CD14-positive monocyte (primary cell): ENCODE results near the gene VRTN. TPM values are rescaled to one million over a fixed set of nuclear protein-coding genes. Genes with fewer than 3 reads are reported as not detected.

Source experiments
- DNase-seq, 3 donors: peaks; one replicate each; pipeline ENCODE4 v3.0.0-alpha.2; 2011 to 2022
- H2AFZ ChIP-seq: 2 replicates; pipeline ENCODE4 v1.6.0; 2012; ENCODE audit warnings: mild to moderate bottlenecking, low read depth, low read length, inconsistent platforms; ENCODE audit not compliant: insufficient read depth, poor library complexity, severe bottlenecking
- H3K27ac ChIP-seq, 2 donors: 1 replicate in 1 of 2; 2 replicates in 1 of 2; pipeline ENCODE4 v1.5.1; 2012 to 2013; ENCODE audit warnings: low read length in 2 of 2, control low read depth in 1 of 2, inconsistent platforms in 1 of 2, low read depth in 1 of 2, mild to moderate bottlenecking in 1 of 2
- H3K27me3 ChIP-seq, 2 donors: one replicate each; pipeline versions ENCODE4 v1.6.0 to v1.6.1; 2011 to 2013; ENCODE audit warnings: low read length in 2 of 2; ENCODE audit not compliant: control insufficient read depth in 2 of 2, insufficient read depth in 2 of 2
- H3K36me3 ChIP-seq, 2 donors: replicated peaks in 1 of 2; 1 replicate in 1 of 2; 2 replicates in 1 of 2; pipeline versions ENCODE4 v1.5.1 to v1.6.1; 2012 to 2013; ENCODE audit warnings: low read length in 2 of 2, control low read depth in 1 of 2, inconsistent platforms in 1 of 2, mild to moderate bottlenecking in 1 of 2; ENCODE audit not compliant: insufficient read depth in 2 of 2, control insufficient read depth in 1 of 2
- H3K4me1 ChIP-seq, 2 donors: 1 replicate in 1 of 2; 2 replicates in 1 of 2; pipeline versions ENCODE4 v1.5.1 to v1.6.1; 2012 to 2013; ENCODE audit warnings: low read length in 2 of 2, control low read depth in 1 of 2, inconsistent platforms in 1 of 2, mild to moderate bottlenecking in 1 of 2, moderate library complexity in 1 of 2; ENCODE audit not compliant: insufficient read depth in 2 of 2, control insufficient read depth in 1 of 2
- H3K4me2 ChIP-seq: replicated peaks from 2 replicates; pipeline ENCODE3; 2012; ENCODE audit warnings: low read length, moderate library complexity, mild to moderate bottlenecking; ENCODE audit not compliant: poor library complexity, severe bottlenecking; ENCODE audit errors: extremely low read depth
- H3K4me3 ChIP-seq, 3 experiments: fragments of 200-600 bp in 1 of 3; sonication (generic) in 1 of 3; replicated peaks in 1 of 3; 1 replicate in 2 of 3; 2 replicates in 1 of 3; pipeline ENCODE4 v1.5.1; 2011 to 2013; ENCODE audit warnings: low read length in 3 of 3, mild to moderate bottlenecking in 3 of 3, control low read depth in 2 of 3, low read depth in 2 of 3, inconsistent platforms in 1 of 3, moderate library complexity in 1 of 3
- H3K79me2 ChIP-seq: 2 replicates; pipeline ENCODE4 v1.6.0; 2012; ENCODE audit warnings: mild to moderate bottlenecking, control low read depth, inconsistent platforms, low read length, moderate library complexity; ENCODE audit not compliant: insufficient read depth
- H3K9ac ChIP-seq: 2 replicates; pipeline ENCODE4 v1.6.0; 2017; ENCODE audit warnings: low read length, mild to moderate bottlenecking; ENCODE audit not compliant: insufficient read depth, poor library complexity, severe bottlenecking
- H3K9me3 ChIP-seq, 2 donors: replicated peaks in 1 of 2; 1 replicate in 1 of 2; 2 replicates in 1 of 2; pipeline versions ENCODE4 v1.5.1 to v1.6.1; 2012 to 2013; ENCODE audit warnings: low read length in 2 of 2, control low read depth in 1 of 2; ENCODE audit not compliant: control insufficient read depth in 1 of 2, insufficient read depth in 1 of 2
- H4K20me1 ChIP-seq: 2 replicates; pipeline ENCODE4 v1.6.0; 2012; ENCODE audit warnings: mild to moderate bottlenecking, low read length, control low read depth, moderate library complexity; ENCODE audit not compliant: insufficient read depth
- H3K27ac Mint-ChIP-seq, 7 donors: one replicate each; pipeline ENCODE4 v1.8.0; 2020; ENCODE audit warnings: mild to moderate bottlenecking in 7 of 7, mixed read lengths in 7 of 7, moderate library complexity in 6 of 7, inconsistent platforms in 2 of 7
- H3K27me3 Mint-ChIP-seq, 3 donors: one replicate each; pipeline ENCODE4 v1.8.0; 2021 to 2022; ENCODE audit warnings: low read depth in 3 of 3, mild to moderate bottlenecking in 3 of 3, mixed read lengths in 3 of 3, moderate library complexity in 3 of 3, inconsistent platforms in 1 of 3
- H3K36me3 Mint-ChIP-seq, 2 donors: one replicate each; pipeline ENCODE4 v1.8.0; 2020; ENCODE audit warnings: mixed read lengths in 2 of 2, inconsistent platforms in 1 of 2, mild to moderate bottlenecking in 1 of 2
- H3K4me1 Mint-ChIP-seq: one replicate; pipeline ENCODE4 v1.8.0; 2020; ENCODE audit warnings: mild to moderate bottlenecking, mixed read lengths
- H3K4me3 Mint-ChIP-seq, 2 donors: one replicate each; pipeline ENCODE4 v1.8.0; 2020; ENCODE audit warnings: mild to moderate bottlenecking in 2 of 2, mixed read lengths in 2 of 2, moderate library complexity in 1 of 2
- H3K9me3 Mint-ChIP-seq, 7 donors: one replicate each; pipeline ENCODE4 v1.8.0; 2020 to 2022; ENCODE audit warnings: mixed read lengths in 7 of 7, mild to moderate bottlenecking in 6 of 7, moderate library complexity in 6 of 7, inconsistent platforms in 2 of 7
- WGBS: methylation state at CpG from one replicate; pipeline ENCODE4 v1.1.5; 2013; ENCODE audit warnings: missing lambda C conversion rate; ENCODE audit not compliant: insufficient coverage; 5-methylcytosine and 5-hydroxymethylcytosine counted together
- intact Hi-C, 2 donors: fragments of 100-400 bp; cut with micrococcal nuclease; formaldehyde crosslinking; loops; one replicate each; pipeline versions ENCODE4 v1.15.0 to v1.15.1; 2023
- polyA plus RNA-seq, 3 donors: library from polyadenylated mRNA; depleted of rRNA in 1 of 3; unstranded in 2 of 3; stranded (reverse) in 1 of 3; fragments of 300-500 nt in 2 of 3; fragments of >200 nt in 1 of 3; fragmentation: Illumina TruSeq in 2 of 3; gene quantifications; 1 replicate in 2 of 3; 2 replicates in 1 of 3; pipeline ENCODE4 v1.2.3, GENCODE V29; 2012 to 2021
- TF ChIP-seq, protein P1 (sequence below): fragments of 200-600 bp; IDR thresholded peaks from one replicate; pipeline ENCODE4 v1.8.0; 2022; ENCODE audit warnings: antibody characterized with exemption, mild to moderate bottlenecking

Gene VRTN
- polyA plus RNA-seq, 3 donors, result not detected

DNA sequence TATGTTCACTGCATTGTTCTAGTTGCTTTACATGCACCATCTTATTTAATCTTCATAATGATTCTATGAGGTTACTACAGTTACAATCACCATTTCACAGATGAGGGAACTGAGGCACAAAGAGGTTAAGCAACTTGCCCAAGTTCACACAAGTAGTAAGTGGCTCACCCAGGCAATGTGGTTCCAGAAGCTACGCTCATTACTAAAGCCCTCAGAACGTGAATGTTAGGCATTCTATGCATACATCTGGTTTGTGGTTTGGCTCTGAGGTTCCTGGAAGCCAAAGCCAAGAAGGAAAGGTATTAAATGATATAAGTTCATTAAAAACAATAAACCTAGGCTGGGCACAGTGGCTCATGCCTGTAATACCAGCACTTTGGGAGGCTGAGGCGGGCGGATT, 14.4 kb upstream of the VRTN start:
- Mint-ChIP-seq H3K27ac (no peak overlapping the region), H3K4me3 (no peak overlapping the region), H3K4me1 (no peaks in the 10 kb centered on the region), H3K36me3 (no peaks in the 10 kb centered on the region), H3K9me3 (no peaks in the 10 kb centered on the region), H3K27me3 (peaks cover 3 to 5% (median 5%) of the 10 kb centered on the region in 3 donors)
- DNase-seq, result no peak
- no peaks in the 10 kb centered on the region for H4K20me1 ChIP-seq
- no peak overlapping the region for H3K4me2 ChIP-seq
- intact Hi-C loops, result no loop called here
- no peaks in the 10 kb centered on the region for H3K9me3 ChIP-seq
- H3K27ac ChIP-seq, result no peak overlapping the region
- no peak overlapping the region for H2AFZ ChIP-seq
- WGBS, result 7% methylated on average over 2 of the region's 4 CpGs
- no peaks in the 10 kb centered on the region for H3K36me3 ChIP-seq
- H3K4me3 ChIP-seq, result no peak overlapping the region
- no peaks in the 10 kb centered on the region for H3K27me3 ChIP-seq
- no peak overlapping the region for H3K9ac ChIP-seq
- TF ChIP-seq, protein P1, sequence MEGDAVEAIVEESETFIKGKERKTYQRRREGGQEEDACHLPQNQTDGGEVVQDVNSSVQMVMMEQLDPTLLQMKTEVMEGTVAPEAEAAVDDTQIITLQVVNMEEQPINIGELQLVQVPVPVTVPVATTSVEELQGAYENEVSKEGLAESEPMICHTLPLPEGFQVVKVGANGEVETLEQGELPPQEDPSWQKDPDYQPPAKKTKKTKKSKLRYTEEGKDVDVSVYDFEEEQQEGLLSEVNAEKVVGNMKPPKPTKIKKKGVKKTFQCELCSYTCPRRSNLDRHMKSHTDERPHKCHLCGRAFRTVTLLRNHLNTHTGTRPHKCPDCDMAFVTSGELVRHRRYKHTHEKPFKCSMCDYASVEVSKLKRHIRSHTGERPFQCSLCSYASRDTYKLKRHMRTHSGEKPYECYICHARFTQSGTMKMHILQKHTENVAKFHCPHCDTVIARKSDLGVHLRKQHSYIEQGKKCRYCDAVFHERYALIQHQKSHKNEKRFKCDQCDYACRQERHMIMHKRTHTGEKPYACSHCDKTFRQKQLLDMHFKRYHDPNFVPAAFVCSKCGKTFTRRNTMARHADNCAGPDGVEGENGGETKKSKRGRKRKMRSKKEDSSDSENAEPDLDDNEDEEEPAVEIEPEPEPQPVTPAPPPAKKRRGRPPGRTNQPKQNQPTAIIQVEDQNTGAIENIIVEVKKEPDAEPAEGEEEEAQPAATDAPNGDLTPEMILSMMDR, result no peak
- H3K79me2 ChIP-seq, result no peaks in the 10 kb centered on the region
- H3K4me1 ChIP-seq, result no peaks in the 10 kb centered on the region

DNA sequence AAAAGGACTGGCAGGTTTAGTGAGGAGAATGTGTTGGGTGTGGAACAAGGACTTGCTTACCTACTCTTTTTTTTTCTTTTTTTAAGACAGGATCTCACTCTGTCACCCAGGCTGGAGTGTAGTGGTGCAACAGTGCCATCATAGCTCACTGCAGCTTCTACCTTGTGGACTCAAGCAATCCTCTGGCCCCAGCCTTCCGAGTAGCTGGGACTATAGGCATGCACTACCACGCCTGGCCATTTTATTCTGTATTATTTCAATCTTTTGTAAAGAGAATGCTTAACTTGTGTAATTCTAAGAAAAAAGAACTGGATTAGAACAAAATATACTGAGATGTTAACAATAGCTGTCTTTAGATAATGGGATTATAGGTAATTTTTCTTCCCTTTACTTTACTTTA, 1.9 kb upstream of the VRTN start:
- H3K4me3 Mint-ChIP-seq, result no peak overlapping the region
- intact Hi-C loops, result no loop called here
- no peak overlapping the region for H3K4me3 ChIP-seq
- no peak overlapping the region for H3K27ac ChIP-seq
- no peaks in the 10 kb centered on the region for H3K4me1 Mint-ChIP-seq
- H3K36me3 Mint-ChIP-seq, result no peaks in the 10 kb centered on the region
- H3K4me1 ChIP-seq, result no peaks in the 10 kb centered on the region
- H3K9me3 ChIP-seq, result no peaks in the 10 kb centered on the region
- no peaks in the 10 kb centered on the region for H4K20me1 ChIP-seq
- peaks cover 4 to 14% (median 9%) of the 10 kb centered on the region in 3 donors for H3K27me3 Mint-ChIP-seq
- H3K9ac ChIP-seq, result no peak overlapping the region
- no peaks in the 10 kb centered on the region for H3K27me3 ChIP-seq
- H3K9me3 Mint-ChIP-seq, result no peaks in the 10 kb centered on the region
- TF ChIP-seq, protein P1, result no peak
- H3K36me3 ChIP-seq, result no peaks in the 10 kb centered on the region
- WGBS, result no CpG with 5 or more reads among the region's 2 CpGs
- no peak for DNase-seq
- H2AFZ ChIP-seq, result no peak overlapping the region
- H3K79me2 ChIP-seq, result no peaks in the 10 kb centered on the region
- H3K27ac Mint-ChIP-seq, result no peak overlapping the region
- H3K4me2 ChIP-seq, result no peak overlapping the region
